HepG2 (cell line): Measurements from ENCODE around the gene ACSF3.
A peak's percentile ranks its signal among the peaks of the same experiment; 100 is the strongest.

ENCODE experiments used
- ATF1 ChIP-seq: IDR thresholded peaks from 2 replicates; pipeline ENCODE4 v1.6.1; 2016; ENCODE audit warnings: mild to moderate bottlenecking, control low read depth
- CREB1 ChIP-seq, 2 experiments: fragments of 450-650 bp in 1 of 2; IDR thresholded peaks; 2 replicates each; pipeline ENCODE4 v1.6.1; 2016 to 2017; ENCODE audit warnings: control low read depth in 1 of 2, mild to moderate bottlenecking in 1 of 2, missing compliant biosample characterization in 1 of 2, missing genetic modification characterization in 1 of 2
- EEA1 ChIP-seq: sonication (generic); formaldehyde crosslinking; IDR thresholded peaks from 2 replicates; pipeline ENCODE4 v1.5.1; 2020; ENCODE audit warnings: mild to moderate bottlenecking, missing genetic modification reagents, borderline replicate concordance
- EZH2 ChIP-seq: conservative IDR thresholded peaks from 2 replicates; pipeline ENCODE4 v1.6.1; 2012; ENCODE audit warnings: mild to moderate bottlenecking, low read depth, low read length, moderate library complexity
- HNRNPL ChIP-seq: fragments of 200-400 bp; formaldehyde crosslinking; IDR thresholded peaks from 2 replicates; pipeline ENCODE4 v1.6.1; 2017; ENCODE audit warnings: mild to moderate bottlenecking, low read depth, low read length
- MYC ChIP-seq: sonication (generic); formaldehyde crosslinking; IDR thresholded peaks from 2 replicates; pipeline ENCODE4 v1.9.0; 2021; ENCODE audit warnings: missing genetic modification reagents, borderline replicate concordance
- TBP ChIP-seq: sonication (generic); formaldehyde crosslinking; IDR thresholded peaks from 2 replicates; pipeline ENCODE4 v1.5.0; 2020; ENCODE audit warnings: missing genetic modification reagents
- TCF12 ChIP-seq, 2 experiments: fragments of 450-650 bp in 1 of 2; sonication (generic) in 1 of 2; formaldehyde crosslinking in 1 of 2; IDR thresholded peaks; 2 replicates each; pipeline versions ENCODE4 v1.6.1 to v1.8.0; 2017 to 2022; ENCODE audit warnings: antibody characterized with exemption in 1 of 2, mild to moderate bottlenecking in 1 of 2, missing genetic modification reagents in 1 of 2, moderate library complexity in 1 of 2
- ZNF598 ChIP-seq: sonication (generic); formaldehyde crosslinking; IDR thresholded peaks from 2 replicates; pipeline ENCODE4 v1.5.1; 2020; ENCODE audit warnings: mild to moderate bottlenecking, missing genetic modification reagents, borderline replicate concordance
- TF ChIP-seq, protein P1 (sequence below): sonication (generic); formaldehyde crosslinking; IDR thresholded peaks from 2 replicates; pipeline ENCODE4 v1.4.0; 2020; ENCODE audit warnings: missing genetic modification reagents
- TF ChIP-seq, protein P2 (sequence below): sonication (generic); formaldehyde crosslinking; IDR thresholded peaks from 2 replicates; pipeline ENCODE4 v1.5.0; 2020; ENCODE audit warnings: mild to moderate bottlenecking, missing genetic modification reagents, moderate library complexity
- TF ChIP-seq, protein P3 (sequence below): sonication (generic); formaldehyde crosslinking; IDR thresholded peaks from 2 replicates; pipeline ENCODE4 v1.8.0; 2022; ENCODE audit warnings: missing genetic modification reagents, mild to moderate bottlenecking, borderline replicate concordance

DNA sequence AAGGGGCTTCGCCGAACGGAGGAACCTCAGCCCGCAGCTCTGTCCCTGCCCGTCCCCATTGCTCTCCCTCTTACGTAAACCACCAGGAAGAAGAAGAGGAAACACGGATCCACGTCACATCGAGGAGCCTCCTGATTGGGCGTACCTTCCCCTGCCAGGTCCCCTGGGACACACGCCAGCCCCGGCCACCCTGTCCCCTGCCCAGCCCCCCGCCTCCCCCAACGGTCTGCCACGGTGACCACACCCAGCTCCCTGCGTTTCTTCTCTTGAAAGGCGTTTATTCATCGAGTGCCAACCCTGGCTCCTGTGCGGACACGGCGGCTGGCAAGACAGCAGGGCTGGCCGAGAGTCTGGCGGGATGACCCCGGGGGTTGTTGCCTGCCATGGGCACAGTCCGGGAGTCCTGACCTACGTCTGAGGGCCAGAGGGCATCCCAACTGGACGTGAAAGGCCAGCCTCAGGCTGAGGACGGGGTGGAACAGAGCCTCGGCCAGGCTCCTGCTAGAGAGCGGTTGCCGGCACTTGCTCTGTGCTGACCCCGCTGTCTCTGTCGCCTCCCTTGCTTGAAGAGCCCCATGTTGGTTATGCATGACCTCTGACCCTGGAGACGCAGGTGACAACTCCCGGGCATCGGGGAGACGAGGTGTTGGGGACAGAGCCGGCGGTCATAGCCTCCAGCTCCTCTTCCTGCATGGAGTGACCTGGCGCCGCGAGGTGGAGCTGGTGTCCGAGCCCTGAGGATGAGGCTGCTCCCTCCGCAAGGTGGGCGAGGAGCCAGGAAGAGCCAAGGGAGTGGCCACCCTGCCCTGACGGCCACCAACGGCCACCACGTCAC lies 40.5 kb upstream of the ACSF3 start:
- TF ChIP-seq TCF12 (IDR thresholded peaks at IDR 0.05) (no peak), TCF12 (CRISPR knock-in tag; IDR thresholded peaks at IDR 0.05) (no peak), HNRNPL (no peak), MYC (CRISPR knock-in tag) (0 out of 2 replicates have a peak, but pooled peaks have one; percentile 17), EZH2 (peak; percentile 81), TBP (no peak), ZNF598 (no peak), ATF1 (CRISPR knock-in tag) (no peak), CREB1 (IDR thresholded peaks at IDR 0.05) (no peak), CREB1 (CRISPR knock-in tag; IDR thresholded peaks at IDR 0.05) (no peak), EEA1 (CRISPR knock-in tag) (no peak)
- TF ChIP-seq, protein P1, sequence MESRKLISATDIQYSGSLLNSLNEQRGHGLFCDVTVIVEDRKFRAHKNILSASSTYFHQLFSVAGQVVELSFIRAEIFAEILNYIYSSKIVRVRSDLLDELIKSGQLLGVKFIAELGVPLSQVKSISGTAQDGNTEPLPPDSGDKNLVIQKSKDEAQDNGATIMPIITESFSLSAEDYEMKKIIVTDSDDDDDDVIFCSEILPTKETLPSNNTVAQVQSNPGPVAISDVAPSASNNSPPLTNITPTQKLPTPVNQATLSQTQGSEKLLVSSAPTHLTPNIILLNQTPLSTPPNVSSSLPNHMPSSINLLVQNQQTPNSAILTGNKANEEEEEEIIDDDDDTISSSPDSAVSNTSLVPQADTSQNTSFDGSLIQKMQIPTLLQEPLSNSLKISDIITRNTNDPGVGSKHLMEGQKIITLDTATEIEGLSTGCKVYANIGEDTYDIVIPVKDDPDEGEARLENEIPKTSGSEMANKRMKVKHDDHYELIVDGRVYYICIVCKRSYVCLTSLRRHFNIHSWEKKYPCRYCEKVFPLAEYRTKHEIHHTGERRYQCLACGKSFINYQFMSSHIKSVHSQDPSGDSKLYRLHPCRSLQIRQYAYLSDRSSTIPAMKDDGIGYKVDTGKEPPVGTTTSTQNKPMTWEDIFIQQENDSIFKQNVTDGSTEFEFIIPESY (CRISPR knock-in tag), result peak; percentile 43; the same call in 1 of the 2 replicates
- TF ChIP-seq, protein P2, sequence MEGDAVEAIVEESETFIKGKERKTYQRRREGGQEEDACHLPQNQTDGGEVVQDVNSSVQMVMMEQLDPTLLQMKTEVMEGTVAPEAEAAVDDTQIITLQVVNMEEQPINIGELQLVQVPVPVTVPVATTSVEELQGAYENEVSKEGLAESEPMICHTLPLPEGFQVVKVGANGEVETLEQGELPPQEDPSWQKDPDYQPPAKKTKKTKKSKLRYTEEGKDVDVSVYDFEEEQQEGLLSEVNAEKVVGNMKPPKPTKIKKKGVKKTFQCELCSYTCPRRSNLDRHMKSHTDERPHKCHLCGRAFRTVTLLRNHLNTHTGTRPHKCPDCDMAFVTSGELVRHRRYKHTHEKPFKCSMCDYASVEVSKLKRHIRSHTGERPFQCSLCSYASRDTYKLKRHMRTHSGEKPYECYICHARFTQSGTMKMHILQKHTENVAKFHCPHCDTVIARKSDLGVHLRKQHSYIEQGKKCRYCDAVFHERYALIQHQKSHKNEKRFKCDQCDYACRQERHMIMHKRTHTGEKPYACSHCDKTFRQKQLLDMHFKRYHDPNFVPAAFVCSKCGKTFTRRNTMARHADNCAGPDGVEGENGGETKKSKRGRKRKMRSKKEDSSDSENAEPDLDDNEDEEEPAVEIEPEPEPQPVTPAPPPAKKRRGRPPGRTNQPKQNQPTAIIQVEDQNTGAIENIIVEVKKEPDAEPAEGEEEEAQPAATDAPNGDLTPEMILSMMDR, result peak; percentile 63
- TF ChIP-seq, protein P3, sequence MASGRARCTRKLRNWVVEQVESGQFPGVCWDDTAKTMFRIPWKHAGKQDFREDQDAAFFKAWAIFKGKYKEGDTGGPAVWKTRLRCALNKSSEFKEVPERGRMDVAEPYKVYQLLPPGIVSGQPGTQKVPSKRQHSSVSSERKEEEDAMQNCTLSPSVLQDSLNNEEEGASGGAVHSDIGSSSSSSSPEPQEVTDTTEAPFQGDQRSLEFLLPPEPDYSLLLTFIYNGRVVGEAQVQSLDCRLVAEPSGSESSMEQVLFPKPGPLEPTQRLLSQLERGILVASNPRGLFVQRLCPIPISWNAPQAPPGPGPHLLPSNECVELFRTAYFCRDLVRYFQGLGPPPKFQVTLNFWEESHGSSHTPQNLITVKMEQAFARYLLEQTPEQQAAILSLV (CRISPR knock-in tag), result no peak
